K562 (cell line): Measurements from ENCODE around the gene HMG20B. TPM values are rescaled to one million over a fixed set of nuclear protein-coding genes. Genes with fewer than 3 reads are reported as not detected.

Source experiments
- BACH1 ChIP-seq: fragments of 200-800 bp; sonication (Bioruptor generic); IDR thresholded peaks from 2 replicates; pipeline ENCODE4 v1.6.1; 2016; ENCODE audit warnings: missing genetic modification characterization, missing compliant biosample characterization
- BRF1 ChIP-seq: IDR thresholded peaks from 3 replicates; pipeline ENCODE4 v1.6.1; 2011; ENCODE audit warnings: borderline replicate concordance, mild to moderate bottlenecking; ENCODE audit not compliant: insufficient read length; ENCODE audit errors: extremely low read depth
- CREB3L1 ChIP-seq: fragments of 450-650 bp; IDR thresholded peaks from 2 replicates; pipeline ENCODE4 v1.6.1; 2014; ENCODE audit warnings: low read depth, mild to moderate bottlenecking, moderate library complexity, borderline replicate concordance
- EHMT2 ChIP-seq: fragments of 450-650 bp; IDR thresholded peaks from 2 replicates; pipeline ENCODE4 v1.6.1; 2018; ENCODE audit warnings: antibody characterized with exemption
- HIVEP1 ChIP-seq: fragments of 250-450 bp; sonication (Bioruptor Pico); IDR thresholded peaks from 2 replicates; pipeline ENCODE4 v1.4.0; 2020; ENCODE audit warnings: mild to moderate bottlenecking
- HNRNPLL ChIP-seq: fragments of 200-400 bp; formaldehyde crosslinking; IDR thresholded peaks from 2 replicates; pipeline ENCODE4 v1.6.1; 2017; ENCODE audit warnings: low read length, low read depth, mild to moderate bottlenecking; ENCODE audit not compliant: poor library complexity, severe bottlenecking
- KAT7 ChIP-seq: sonication (generic); formaldehyde crosslinking; IDR thresholded peaks from 2 replicates; pipeline ENCODE4 v1.8.0; 2022; ENCODE audit warnings: missing genetic modification reagents, mild to moderate bottlenecking, borderline replicate concordance
- MBD1 ChIP-seq: fragments of 250-450 bp; sonication (Bioruptor Pico); IDR thresholded peaks from 2 replicates; pipeline ENCODE4 v1.8.0; 2022; ENCODE audit warnings: inconsistent platforms
- NCOA1 ChIP-seq: fragments of 450-650 bp; IDR thresholded peaks from 2 replicates; pipeline ENCODE4 v1.6.1; 2016; ENCODE audit warnings: low read depth
- NFRKB ChIP-seq: fragments of 450-650 bp; IDR thresholded peaks from 2 replicates; pipeline ENCODE4 v1.6.1; 2016; ENCODE audit warnings: low read depth
- PHF21A ChIP-seq: fragments of 450-650 bp; IDR thresholded peaks from 2 replicates; pipeline ENCODE4 v1.6.1; 2017; ENCODE audit warnings: low read depth, borderline replicate concordance
- PML ChIP-seq: IDR thresholded peaks from 2 replicates; pipeline ENCODE4 v1.6.1; 2012; ENCODE audit warnings: low read length, inconsistent platforms
- POLR2AphosphoS2 ChIP-seq: IDR thresholded peaks from 2 replicates; pipeline ENCODE4 v1.6.1; 2012; ENCODE audit warnings: low read length, improper control_type of control experiment
- SAP30 ChIP-seq: fragments of 200-600 bp; sonication (generic); IDR thresholded peaks from 2 replicates; pipeline ENCODE4 v1.6.1; 2012; ENCODE audit warnings: borderline replicate concordance, low read depth, mild to moderate bottlenecking, moderate library complexity, low read length, control low read depth, inconsistent platforms; ENCODE audit not compliant: insufficient read depth, poor library complexity, severe bottlenecking
- SMARCA4 ChIP-seq: fragments of 450-650 bp; IDR thresholded peaks from 2 replicates; pipeline ENCODE4 v1.6.1; 2016
- TARDBP ChIP-seq: fragments of 450-650 bp; IDR thresholded peaks from 2 replicates; pipeline ENCODE4 v1.6.1; 2016
- YBX1 ChIP-seq: fragments of 450-650 bp; IDR thresholded peaks from 2 replicates; pipeline ENCODE4 v1.7.1; 2016; ENCODE audit warnings: mild to moderate bottlenecking
- ZNF146 ChIP-seq: IDR thresholded peaks from one replicate; pipeline ENCODE4 v1.6.1; 2018; ENCODE audit warnings: missing compliant biosample characterization; ENCODE audit not compliant: unreplicated experiment
- ZNF444 ChIP-seq: fragments of 250-450 bp; sonication (Bioruptor Pico); IDR thresholded peaks from 2 replicates; pipeline ENCODE4 v1.4.0; 2020; ENCODE audit warnings: mild to moderate bottlenecking, moderate library complexity
- ZNF592 ChIP-seq: fragments of 450-650 bp; IDR thresholded peaks from 2 replicates; pipeline ENCODE4 v1.6.1; 2017; ENCODE audit warnings: antibody characterized with exemption, mild to moderate bottlenecking
- ZNF655 ChIP-seq: fragments of 250-450 bp; sonication (Bioruptor Pico); IDR thresholded peaks from 2 replicates; pipeline ENCODE4 v1.5.0; 2021
- polyA plus RNA-seq, 8 experiments: library from polyadenylated mRNA; depleted of rRNA in 4 of 8; stranded (reverse) in 5 of 8; unstranded in 3 of 8; fragments of >200 nt; fragmentation: Nextera tagmentation in 2 of 8; fragmentation: Illumina TruSeq in 1 of 8; extraction: Ambion mirVana in 2 of 8; extraction: Trizol in 1 of 8; gene quantifications; 2 replicates each; pipeline versions ENCODE4 v1.2.1 to v1.2.3, GENCODE V29; 2011 to 2014; ENCODE audit warnings: inconsistent platforms in 1 of 8, missing spikeins in 1 of 8
- total RNA-seq, 7 experiments: library from RNA; depleted of rRNA in 6 of 7; stranded (reverse); fragments of >200 nt in 6 of 7; fragmentation: Illumina TruSeq in 2 of 7; extraction: Trizol in 2 of 7; gene quantifications; 2 replicates each; pipeline versions ENCODE4 v1.2.1 to v1.2.3, GENCODE V29; 2011 to 2021; ENCODE audit warnings: low replicate concordance in 1 of 7

HMG20B gene
- total and polyA plus RNA-seq, 9 of the 15 experiments (the other 6 are each of a cell fraction or from before 2014, with no cell fraction given): 0.35 to 172 (median 38.6) TPM

GRCh38 chr19:3612901-3613741, 40.4 kb downstream of the HMG20B start (continued):
- no peak for TF ChIP-seq ZNF655
- TF ChIP-seq SMARCA4: no peak
- no peak for TF ChIP-seq ZNF146
- peak; percentile 78; the same call in 1 of the 2 replicates for TF ChIP-seq MBD1 (CRISPR knock-in tag)
- TF ChIP-seq PHF21A: no peak
- TF ChIP-seq CREB3L1: peak; percentile 42; the same call in 1 of the 2 replicates
- peak; percentile 72; the same call in 1 of the 2 replicates for TF ChIP-seq POLR2AphosphoS2
- TF ChIP-seq BRF1: no peak
- TF ChIP-seq ZNF592: peak; percentile 99
- no peak for TF ChIP-seq NFRKB
- no peak for TF ChIP-seq YBX1
- no peak for TF ChIP-seq ZNF444 (CRISPR knock-in tag)
- TF ChIP-seq KAT7 (CRISPR knock-in tag): no peak
- no peak for TF ChIP-seq PML
- TF ChIP-seq SAP30: no peak
- no peak for TF ChIP-seq NCOA1
- no peak for TF ChIP-seq EHMT2
- no peak for TF ChIP-seq BACH1 (tag)
- no peak for TF ChIP-seq TARDBP
- TF ChIP-seq HIVEP1: no peak
- peak; percentile 26 for TF ChIP-seq HNRNPLL
